SK-N-SH (cell line): ENCODE data around the gene HOXD11.
A peak's percentile ranks its signal among the peaks of the same experiment; 100 is the strongest.

Experiments used
- CHD2 ChIP-seq: fragments of 150-350 bp; IDR thresholded peaks from 2 replicates; pipeline ENCODE4 v1.6.1; 2018; ENCODE audit warnings: low read length; ENCODE audit not compliant: partially characterized antibody
- CTCF ChIP-seq: fragments of 200-600 bp; sonication (generic); IDR thresholded peaks from 2 replicates; pipeline ENCODE4 v1.6.1; 2017; ENCODE audit warnings: antibody characterized with exemption, mild to moderate bottlenecking, moderate library complexity
- ELF1 ChIP-seq: IDR thresholded peaks from 2 replicates; pipeline ENCODE4 v1.4.0; 2012
- EP300 ChIP-seq, 2 experiments: IDR thresholded peaks; 2 replicates each; pipeline versions ENCODE4 v1.4.0 to v1.6.1; 2012; ENCODE audit warnings: borderline replicate concordance in 1 of 2, low read depth in 1 of 2, low read length in 1 of 2
- FOXJ3 ChIP-seq: sonication (generic); formaldehyde crosslinking; IDR thresholded peaks from 2 replicates; pipeline ENCODE4 v1.5.1; 2020; ENCODE audit warnings: mild to moderate bottlenecking, missing genetic modification reagents
- FOXM1 ChIP-seq: IDR thresholded peaks from 2 replicates; pipeline ENCODE4 v1.4.0; 2012; ENCODE audit warnings: low read depth, mild to moderate bottlenecking
- MAX ChIP-seq: IDR thresholded peaks from 2 replicates; pipeline ENCODE4 v1.4.0; 2012; ENCODE audit warnings: low read depth
- RAD21 ChIP-seq: IDR thresholded peaks from 2 replicates; pipeline ENCODE4 v1.6.1; 2012; ENCODE audit warnings: mild to moderate bottlenecking, low read length
- SIN3A ChIP-seq: IDR thresholded peaks from 2 replicates; pipeline ENCODE4 v1.6.1; 2012; ENCODE audit warnings: low read depth, mild to moderate bottlenecking, low read length, moderate library complexity, borderline replicate concordance
- SMC3 ChIP-seq: IDR thresholded peaks from 2 replicates; pipeline ENCODE4 v1.6.1; 2012; ENCODE audit warnings: low read depth, low read length, improper control_type of control experiment
- TEAD4 ChIP-seq: IDR thresholded peaks from 2 replicates; pipeline ENCODE4 v1.4.0; 2012; ENCODE audit warnings: mild to moderate bottlenecking, borderline replicate concordance; ENCODE audit not compliant: insufficient read depth
- TF ChIP-seq, protein P1 (sequence below): fragments of 150-350 bp; IDR thresholded peaks from 2 replicates; pipeline ENCODE4 v1.6.1; 2017; ENCODE audit warnings: antibody characterized with exemption, low read length, low read depth, borderline replicate concordance

- TF ChIP-seq, protein P1, sequence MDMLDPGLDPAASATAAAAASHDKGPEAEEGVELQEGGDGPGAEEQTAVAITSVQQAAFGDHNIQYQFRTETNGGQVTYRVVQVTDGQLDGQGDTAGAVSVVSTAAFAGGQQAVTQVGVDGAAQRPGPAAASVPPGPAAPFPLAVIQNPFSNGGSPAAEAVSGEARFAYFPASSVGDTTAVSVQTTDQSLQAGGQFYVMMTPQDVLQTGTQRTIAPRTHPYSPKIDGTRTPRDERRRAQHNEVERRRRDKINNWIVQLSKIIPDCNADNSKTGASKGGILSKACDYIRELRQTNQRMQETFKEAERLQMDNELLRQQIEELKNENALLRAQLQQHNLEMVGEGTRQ = 0 out of 2 replicates have a peak, but pooled peaks have one; percentile 30
- TF ChIP-seq CTCF (peak; percentile 12; the same call in 1 of the 2 replicates), EP300 (IDR thresholded peaks at IDR 0.05; ENCODE audit: borderline replicate concordance in 1 of 2, low read depth in 1 of 2, low read length in 1 of 2) (no peak), FOXJ3 (CRISPR knock-in tag) (no peak), TEAD4 (no peak), FOXM1 (no peak), CHD2 (no peak), SIN3A (no peak), MAX (no peak), RAD21 (no peak), ELF1 (no peak), SMC3 (no peak)
Measured at GRCh38 chr2:176136374-176137251, 29.5 kb downstream of the HOXD11 start.
